GM18499 (cell line): ENCODE data around the gene SYT2.
A peak's percentile ranks its signal among the peaks of the same experiment; 100 is the strongest.
"Not testable (repeated sequence)": the region's sequence is repeated elsewhere in the genome, so short reads cannot be mapped to it uniquely, and the experiment has no call there.

Experiments
- ATAC-seq: cut with Tn5 transposase; IDR thresholded peaks from one replicate; pipeline ENCODE4 v1.9.1; 2021; ENCODE audit warnings: moderate number of reproducible peaks; ENCODE audit not compliant: insufficient read depth, unreplicated experiment

Gene SYT2

GRCh38 chr1:202556037-202556436 lies 154.2 kb downstream of the SYT2 start:
- not testable (repeated sequence) for ATAC-seq

- not testable (repeated sequence) for ATAC-seq
These were observed 155.6 kb downstream of the SYT2 start for GRCh38 chr1:202554619-202555018.

GRCh38 chr1:202553560-202554038 lies 156.7 kb downstream of the SYT2 start:
- ATAC-seq: no peak

- not testable (repeated sequence) for ATAC-seq
These were observed 157.2 kb downstream of the SYT2 start for GRCh38 chr1:202553078-202553477.

DNA sequence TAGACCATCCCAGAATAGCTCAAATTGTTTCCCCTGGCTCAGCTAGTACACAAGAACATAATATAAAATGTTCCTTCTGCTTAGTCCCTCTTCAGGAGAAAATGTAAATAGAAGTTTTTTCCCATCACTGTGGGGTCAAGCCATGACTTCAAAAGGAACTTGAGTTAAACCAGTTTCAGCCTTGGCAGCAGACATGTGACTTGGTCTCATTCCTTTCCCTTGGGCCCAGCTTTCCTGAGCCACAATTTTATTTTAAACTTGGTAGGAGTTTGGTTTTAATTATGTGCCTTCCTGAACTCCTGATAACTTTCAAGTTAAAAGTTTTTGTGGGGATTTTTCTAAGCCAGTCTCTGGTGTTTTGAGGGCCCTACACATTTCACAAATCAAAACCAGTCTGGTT lies 157.6 kb downstream of the SYT2 start:
- not testable (repeated sequence) for ATAC-seq

DNA sequence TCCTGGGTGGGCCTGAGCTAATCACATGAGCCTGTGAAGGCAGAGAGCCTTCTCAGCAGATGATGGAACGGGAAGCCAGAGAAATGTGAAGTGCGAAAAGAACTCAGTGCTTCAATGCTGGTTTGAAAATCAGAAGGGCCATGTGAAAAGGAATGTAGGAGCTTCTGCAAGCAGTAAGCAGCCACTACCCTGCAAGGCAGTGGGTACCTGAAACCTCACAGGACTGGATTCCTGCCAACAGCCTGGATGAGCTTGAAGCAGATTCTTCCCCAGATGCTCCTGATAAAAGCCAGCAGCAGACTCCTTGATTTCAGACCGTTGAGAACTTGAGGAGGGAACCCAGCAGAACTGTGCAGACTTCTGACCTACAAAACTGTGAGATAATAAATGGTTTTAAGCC lies 158.6 kb downstream of the SYT2 start:
- no peak for ATAC-seq

DNA sequence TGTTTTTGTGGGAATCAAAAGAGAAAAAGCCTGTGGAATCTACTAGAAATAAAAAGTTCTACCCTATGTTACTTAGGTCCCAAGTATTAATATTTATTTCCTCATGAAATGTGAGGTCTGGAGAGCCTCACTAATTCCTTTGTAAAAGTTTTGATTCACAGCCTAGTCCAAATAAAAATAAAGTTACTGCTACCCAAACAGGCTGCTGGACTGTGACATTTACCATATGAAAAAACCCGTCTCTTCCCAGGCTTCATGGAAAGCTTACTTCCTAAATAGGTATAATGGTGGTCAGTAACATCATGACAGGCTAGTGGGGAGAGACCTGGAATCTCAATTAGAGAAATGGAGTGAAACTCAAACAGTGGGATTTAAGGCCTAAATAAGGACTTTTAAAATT lies 160.2 kb downstream of the SYT2 start:
- not testable (repeated sequence) for ATAC-seq

DNA sequence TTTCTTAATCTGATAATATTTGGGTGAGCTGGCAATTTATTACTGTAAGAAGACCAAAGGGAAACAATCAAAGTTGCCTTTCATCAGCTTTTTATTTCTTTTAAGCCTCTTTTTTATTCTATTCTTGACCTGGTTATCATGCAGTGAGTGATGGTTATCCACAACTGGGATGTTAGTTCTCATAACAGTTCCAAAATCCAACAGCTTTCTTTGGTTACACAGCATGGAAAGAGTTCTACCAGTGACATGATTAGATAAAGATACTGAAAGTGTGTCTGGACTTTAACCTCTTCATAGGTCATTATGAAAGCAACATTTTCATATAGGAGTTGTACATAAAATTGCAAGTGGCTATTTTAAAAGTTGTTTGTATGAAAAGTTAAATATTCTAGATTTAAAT lies 163.0 kb downstream of the SYT2 start:
- no peak for ATAC-seq

DNA sequence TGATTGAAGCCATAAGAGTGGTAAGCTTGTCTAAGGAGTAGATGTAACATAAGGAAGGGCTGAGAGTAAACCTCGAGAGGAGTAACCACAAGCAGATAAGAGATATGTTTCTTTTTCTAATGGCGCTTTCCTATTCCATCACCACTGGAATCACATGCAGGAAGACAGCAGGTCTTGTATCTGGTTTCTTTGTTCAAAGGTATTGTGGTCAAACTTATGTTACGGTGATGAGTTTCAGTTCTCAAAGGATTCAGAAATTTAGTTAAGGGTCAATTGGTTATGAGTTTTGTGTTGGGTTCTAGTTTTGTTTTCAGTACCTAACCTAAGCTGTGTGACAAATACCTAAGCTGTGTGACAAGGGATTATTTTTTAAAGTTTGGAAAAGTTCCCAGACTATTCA lies 163.5 kb downstream of the SYT2 start:
- peak; percentile 60 for ATAC-seq

DNA sequence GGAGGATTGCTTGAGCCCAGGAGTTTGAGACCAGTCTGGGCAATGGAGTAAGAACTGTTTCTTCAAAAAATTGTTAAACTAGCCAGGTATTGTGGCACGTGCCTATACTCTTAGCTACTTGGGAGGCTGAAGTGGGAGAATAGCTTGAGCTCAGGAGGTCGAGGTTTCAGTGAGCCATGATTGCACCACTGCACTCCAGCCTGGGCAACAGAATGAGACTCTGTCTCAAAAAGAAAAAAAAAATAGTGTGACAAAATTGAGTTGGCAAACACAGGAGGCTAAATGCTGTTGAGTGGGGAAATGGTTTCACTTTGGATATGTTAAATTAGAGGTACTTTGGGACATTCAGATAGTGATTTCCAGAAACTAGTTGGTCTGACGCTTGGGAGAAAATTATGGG lies 163.9 kb downstream of the SYT2 start:
- ATAC-seq: not testable (repeated sequence)

GRCh38 chr1:202545647-202546303 lies 164.5 kb downstream of the SYT2 start:
- not testable (repeated sequence) for ATAC-seq

DNA sequence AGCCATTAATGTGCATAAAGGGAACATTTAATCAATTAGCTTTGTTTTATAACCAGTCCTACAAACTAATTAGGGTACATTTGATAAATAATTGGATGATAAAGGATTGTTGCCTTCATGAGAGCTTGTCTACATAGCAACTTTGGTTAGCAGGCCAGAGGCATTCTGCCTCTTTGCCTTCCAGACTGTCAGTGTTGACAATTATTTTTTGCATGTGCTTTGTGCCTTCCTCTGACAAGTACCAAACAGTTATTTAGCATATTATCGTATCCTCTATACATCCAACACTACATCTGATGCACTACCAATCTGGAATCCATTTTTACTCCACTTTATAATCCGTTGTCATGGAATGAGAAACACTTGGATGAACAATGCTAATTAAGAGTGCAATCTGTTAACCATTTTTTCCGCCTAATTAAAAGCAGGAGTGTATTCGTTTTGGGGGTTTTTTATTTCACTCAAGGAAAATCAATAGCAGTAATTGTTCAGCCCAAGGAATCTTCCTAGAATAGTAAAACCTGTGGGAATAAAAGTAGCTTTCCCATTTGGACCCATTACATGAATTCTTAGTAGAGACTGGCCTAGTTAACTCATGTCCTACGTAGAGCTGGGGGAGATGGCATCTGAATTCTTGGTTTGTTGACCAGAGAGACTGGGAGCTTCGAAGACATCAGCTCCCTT lies 165.3 kb downstream of the SYT2 start:
- not testable (repeated sequence) for ATAC-seq

DNA sequence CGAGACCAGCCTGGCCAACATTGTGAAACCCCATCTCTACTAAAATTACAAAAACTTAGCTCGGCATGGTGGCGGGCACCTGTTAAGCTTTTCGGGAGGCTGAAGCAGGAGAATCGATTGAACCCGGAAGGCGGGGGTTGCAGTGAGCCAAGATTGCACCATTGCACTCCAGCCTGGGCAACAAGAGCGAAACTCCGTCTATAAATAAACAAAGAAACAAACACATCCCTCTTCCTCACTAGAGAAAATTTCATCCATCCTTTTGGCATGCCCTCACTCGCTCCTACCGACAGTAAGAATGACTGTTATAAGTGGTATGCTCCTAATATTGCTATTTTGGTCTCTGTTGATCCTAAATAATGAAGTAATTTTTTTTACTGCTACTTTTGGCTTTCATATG lies 166.7 kb downstream of the SYT2 start:
- ATAC-seq: not testable (repeated sequence)

- ATAC-seq: not testable (repeated sequence)
These were observed 167.8 kb downstream of the SYT2 start for GRCh38 chr1:202542415-202542814.

DNA sequence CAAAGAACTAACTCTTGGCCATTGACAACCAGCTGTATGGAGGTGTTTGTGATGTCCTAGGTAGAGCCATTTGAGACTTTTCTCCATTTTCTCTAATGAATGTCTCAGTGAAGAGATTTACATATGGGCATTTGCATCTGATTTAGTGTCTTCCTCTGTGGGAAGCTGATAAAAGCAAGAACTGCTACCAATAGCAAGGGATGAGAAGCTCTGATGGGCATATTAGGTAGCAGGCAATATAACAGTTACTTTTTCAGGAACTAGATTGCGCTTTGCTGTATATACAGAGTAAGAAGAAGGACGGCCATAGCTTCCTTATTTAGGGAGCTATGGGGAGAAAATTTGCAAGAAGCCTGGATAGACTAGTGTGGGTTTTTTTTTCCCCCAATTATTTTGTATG lies 169.4 kb downstream of the SYT2 start:
- not testable (repeated sequence) for ATAC-seq
